WTC11 (cell line): ENCODE results near the gene CH25H.

Source experiments
- JUN ChIP-seq: sonication (generic); formaldehyde crosslinking; IDR thresholded peaks from 2 replicates; pipeline ENCODE4 v1.8.0; 2023; ENCODE audit warnings: mild to moderate bottlenecking, missing genetic modification reagents
- SMAD4 ChIP-seq: sonication (generic); formaldehyde crosslinking; IDR thresholded peaks from 2 replicates; pipeline ENCODE4 v1.8.0; 2022; ENCODE audit warnings: mild to moderate bottlenecking, missing genetic modification reagents
- TF ChIP-seq, protein P1 (sequence below): fragments of 250-450 bp; sonication (Bioruptor Pico); IDR thresholded peaks from 2 replicates; pipeline ENCODE4 v1.8.0; 2021; ENCODE audit warnings: mild to moderate bottlenecking
- TF ChIP-seq, protein P2 (sequence below): fragments of 200-600 bp; IDR thresholded peaks from 2 replicates; pipeline ENCODE4 v1.8.0; 2022; ENCODE audit warnings: antibody characterized with exemption
- TF ChIP-seq, protein P3 (sequence below): sonication (generic); formaldehyde crosslinking; IDR thresholded peaks from 2 replicates; pipeline ENCODE4 v1.8.0; 2022; ENCODE audit warnings: mild to moderate bottlenecking, missing genetic modification reagents

DNA sequence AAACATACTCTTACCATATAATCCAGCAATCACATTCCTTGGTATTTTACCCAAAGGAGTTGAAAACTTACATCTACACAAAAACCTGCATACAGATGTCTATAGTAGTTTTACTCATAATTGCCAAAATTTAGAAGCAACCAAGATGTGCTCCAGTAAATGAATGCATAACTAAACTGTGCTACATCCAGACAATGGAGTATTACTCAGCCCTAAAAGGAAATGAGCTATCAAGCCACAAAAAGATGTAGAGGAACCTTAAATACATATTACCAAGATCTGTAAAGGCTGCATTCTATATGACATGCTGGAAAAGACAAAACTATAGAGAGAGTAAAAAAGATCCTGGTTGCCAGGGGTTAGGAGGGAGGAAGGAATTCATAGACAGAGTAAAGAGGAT lies 21.8 kb upstream of the CH25H start:
- TF ChIP-seq SMAD4 (no peak), JUN (CRISPR knock-in tag) (no peak)
- TF ChIP-seq, protein P1, sequence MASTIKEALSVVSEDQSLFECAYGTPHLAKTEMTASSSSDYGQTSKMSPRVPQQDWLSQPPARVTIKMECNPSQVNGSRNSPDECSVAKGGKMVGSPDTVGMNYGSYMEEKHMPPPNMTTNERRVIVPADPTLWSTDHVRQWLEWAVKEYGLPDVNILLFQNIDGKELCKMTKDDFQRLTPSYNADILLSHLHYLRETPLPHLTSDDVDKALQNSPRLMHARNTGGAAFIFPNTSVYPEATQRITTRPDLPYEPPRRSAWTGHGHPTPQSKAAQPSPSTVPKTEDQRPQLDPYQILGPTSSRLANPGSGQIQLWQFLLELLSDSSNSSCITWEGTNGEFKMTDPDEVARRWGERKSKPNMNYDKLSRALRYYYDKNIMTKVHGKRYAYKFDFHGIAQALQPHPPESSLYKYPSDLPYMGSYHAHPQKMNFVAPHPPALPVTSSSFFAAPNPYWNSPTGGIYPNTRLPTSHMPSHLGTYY (CRISPR knock-in tag) = no peak
- TF ChIP-seq, protein P2, sequence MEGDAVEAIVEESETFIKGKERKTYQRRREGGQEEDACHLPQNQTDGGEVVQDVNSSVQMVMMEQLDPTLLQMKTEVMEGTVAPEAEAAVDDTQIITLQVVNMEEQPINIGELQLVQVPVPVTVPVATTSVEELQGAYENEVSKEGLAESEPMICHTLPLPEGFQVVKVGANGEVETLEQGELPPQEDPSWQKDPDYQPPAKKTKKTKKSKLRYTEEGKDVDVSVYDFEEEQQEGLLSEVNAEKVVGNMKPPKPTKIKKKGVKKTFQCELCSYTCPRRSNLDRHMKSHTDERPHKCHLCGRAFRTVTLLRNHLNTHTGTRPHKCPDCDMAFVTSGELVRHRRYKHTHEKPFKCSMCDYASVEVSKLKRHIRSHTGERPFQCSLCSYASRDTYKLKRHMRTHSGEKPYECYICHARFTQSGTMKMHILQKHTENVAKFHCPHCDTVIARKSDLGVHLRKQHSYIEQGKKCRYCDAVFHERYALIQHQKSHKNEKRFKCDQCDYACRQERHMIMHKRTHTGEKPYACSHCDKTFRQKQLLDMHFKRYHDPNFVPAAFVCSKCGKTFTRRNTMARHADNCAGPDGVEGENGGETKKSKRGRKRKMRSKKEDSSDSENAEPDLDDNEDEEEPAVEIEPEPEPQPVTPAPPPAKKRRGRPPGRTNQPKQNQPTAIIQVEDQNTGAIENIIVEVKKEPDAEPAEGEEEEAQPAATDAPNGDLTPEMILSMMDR = no peak
- TF ChIP-seq, protein P3, sequence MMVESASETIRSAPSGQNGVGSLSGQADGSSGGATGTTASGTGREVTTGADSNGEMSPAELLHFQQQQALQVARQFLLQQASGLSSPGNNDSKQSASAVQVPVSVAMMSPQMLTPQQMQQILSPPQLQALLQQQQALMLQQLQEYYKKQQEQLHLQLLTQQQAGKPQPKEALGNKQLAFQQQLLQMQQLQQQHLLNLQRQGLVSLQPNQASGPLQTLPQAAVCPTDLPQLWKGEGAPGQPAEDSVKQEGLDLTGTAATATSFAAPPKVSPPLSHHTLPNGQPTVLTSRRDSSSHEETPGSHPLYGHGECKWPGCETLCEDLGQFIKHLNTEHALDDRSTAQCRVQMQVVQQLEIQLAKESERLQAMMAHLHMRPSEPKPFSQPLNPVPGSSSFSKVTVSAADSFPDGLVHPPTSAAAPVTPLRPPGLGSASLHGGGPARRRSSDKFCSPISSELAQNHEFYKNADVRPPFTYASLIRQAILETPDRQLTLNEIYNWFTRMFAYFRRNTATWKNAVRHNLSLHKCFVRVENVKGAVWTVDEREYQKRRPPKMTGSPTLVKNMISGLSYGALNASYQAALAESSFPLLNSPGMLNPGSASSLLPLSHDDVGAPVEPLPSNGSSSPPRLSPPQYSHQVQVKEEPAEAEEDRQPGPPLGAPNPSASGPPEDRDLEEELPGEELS = no peak
